ENCODE results near the gene RPS6KA6.

The RPS6KA6 gene

DNA sequence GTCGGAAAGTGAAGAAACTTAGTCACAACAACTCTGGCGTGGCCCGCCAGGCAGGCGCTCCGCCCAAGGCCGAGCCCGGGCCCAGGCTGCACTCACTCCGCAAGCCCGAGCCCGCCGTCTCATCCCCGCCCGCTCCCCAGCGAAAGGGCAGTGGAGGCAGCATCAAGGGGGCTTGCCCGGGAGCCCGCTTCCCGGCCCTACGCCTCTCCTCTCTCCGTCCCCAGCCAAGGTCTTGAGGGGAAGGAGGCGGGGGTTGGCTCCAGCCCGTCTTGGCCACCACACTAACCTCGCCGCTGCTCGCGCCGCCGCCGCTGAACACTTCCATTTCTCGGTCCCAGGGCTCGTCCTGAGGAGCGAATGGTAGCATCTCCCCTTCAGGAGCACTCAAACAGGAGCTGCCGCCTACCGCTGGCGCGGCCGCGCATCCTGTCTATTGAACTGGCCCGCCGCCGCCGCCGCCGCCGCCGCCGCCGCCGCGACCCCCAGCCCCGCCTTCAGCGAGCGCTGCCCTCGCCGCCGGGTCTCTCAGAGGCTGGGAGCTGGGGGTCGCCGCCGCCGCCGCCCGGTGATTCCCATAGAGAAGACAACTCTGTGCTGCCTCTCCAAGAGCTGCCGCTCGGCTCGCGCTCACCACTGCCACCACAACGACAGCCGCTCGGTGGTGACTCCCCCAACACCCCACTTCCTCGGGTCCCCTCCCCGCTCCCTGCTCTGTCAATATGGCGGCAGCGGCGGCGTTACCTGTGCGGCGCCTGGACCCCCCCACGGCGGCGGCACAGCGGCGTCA is at the start of gene RPS6KA6:
Gene RPS6KA6, minus strand, starts transcription at position 667 of the 787 bp plus-strand sequence. Its CDS starts 300 bp downstream, at position 367.
- no peak for DNase-seq

DNA sequence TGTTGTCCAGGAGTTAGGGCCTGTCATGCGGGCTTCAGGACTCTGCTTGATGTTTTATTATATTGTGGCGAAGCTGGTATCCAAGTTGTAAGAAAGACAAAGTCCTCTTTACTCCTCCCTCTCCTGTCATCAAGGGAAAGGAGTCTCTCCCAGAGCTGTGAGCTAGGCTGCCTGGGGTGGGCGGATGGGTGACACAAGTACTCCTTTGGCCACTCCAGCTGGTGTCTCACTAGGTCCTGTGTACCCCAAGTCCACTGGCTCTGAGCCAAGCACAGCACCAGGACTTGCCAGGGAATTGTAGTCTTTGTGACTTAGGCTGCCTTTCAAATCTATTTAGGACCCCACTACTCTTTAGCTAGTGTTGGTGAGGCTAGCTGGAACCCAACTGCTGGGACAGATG is 36.7 kb upstream of the RPS6KA6 start:
- no peak for DNase-seq

DNA sequence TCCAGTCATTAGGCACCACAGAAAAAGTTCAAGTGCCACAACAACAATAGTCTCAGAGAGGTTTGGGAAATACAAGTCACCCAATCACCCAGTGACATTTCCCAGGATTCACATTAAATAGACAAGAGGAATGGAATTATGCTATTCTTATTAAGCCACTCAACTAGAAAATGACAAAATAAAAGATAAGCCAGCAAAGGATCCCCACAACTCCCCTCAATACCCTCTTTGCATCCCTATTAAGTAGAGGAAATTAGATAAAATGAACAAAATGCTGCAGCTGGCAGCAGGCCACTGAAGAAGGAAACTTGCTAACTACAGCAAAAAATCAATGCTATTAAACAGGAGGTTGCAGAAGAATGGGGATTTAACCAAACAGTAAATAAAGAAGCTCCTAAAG is 35.3 kb upstream of the RPS6KA6 start:
- no peak for DNase-seq

DNA sequence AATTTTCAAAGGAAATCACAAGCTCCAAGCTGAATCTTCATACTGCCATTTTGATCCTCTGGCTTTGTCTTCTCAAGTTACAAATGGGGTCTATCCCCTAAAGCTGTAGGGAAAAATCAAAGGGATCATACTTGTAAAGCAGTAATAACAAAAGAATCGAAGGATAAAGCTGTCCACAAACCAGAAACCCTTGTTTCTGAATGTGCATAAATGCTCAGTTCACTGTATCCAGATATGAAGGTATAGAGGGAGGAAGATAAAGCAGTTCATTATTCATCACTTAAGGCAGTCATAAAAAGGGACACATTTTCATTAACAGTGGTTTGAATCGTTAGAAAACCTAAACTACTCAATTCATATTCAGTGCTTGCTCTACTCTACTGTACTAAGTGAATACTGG is 33.2 kb upstream of the RPS6KA6 start:
- DNase-seq, result no peak

DNA sequence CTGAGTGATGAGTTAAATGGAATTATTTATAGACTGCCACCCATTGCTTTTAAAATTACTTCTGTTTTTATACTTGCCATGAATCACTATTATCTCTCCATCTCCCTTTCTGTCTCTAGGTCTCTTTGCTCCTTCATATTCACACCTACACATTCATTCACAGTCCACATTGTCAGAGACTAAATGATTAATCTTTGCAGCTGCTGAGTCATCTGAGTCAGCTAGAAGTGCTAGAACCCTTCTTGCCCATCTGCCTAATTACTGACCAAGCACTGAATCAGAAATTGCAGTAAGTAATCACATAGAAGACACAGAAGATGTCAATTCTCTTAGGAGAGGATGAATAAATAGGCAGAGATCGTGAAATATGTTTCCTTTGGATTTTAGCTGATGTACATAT is 31.6 kb upstream of the RPS6KA6 start:
- DNase-seq, result no peak

DNA sequence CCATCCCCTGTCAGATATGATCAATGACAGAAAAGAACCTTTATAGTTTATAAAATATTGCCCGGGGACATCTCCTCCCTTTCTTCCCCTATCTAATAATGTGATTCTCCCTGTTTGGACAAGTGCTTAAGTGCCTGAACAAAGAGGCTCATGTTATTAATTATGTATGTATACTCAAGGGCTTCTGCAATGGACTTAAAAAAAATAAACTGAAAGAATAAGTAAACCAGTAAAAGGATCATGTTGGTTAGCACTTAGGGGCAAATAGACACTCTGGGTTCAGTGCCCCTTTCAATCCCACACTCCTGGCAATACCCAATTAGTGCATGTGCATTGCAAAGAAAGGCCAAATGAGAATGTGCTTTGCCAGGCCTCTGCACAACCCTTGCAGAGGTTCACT is 30.7 kb upstream of the RPS6KA6 start:
- DNase-seq, result no peak

DNA sequence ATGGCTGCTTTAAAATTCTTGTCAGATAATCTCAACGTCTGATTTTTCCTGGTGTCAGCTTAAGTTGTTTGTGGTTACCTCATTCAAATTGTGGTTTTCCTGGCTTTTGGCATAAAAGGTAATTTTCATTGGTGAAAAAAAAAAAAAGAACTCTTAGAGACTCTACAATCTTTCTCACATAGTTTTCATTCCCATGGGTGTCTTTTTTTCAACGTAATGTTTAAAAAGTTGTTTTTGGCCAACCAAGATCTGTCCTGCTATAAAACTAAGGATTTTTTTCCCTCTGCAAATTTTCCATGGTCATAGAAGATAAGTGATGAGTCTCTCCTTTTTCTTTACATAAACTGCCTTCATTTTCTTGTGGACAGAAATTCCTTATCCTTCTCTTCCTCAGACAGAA is 28.9 kb upstream of the RPS6KA6 start:
- DNase-seq, result no peak

DNA sequence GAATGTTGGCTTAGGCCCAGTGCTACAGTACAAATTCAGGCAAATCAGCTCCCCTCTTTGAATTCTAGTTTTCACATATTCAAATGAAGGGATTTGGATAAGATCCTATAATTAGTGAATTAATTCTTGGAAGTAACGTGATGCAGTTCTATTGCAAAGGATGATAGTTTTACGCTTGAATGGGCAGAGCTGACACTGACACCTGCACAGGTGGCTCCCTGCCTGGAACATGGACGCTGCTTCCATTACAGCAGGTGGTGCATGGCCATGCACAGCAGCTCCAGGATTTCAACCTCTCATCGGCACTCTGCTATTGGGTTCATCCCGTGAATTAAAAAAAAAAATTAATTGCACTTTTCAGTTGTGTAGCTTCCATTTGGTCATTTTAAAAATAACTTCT is 28.4 kb upstream of the RPS6KA6 start:
- no peak for DNase-seq

DNA sequence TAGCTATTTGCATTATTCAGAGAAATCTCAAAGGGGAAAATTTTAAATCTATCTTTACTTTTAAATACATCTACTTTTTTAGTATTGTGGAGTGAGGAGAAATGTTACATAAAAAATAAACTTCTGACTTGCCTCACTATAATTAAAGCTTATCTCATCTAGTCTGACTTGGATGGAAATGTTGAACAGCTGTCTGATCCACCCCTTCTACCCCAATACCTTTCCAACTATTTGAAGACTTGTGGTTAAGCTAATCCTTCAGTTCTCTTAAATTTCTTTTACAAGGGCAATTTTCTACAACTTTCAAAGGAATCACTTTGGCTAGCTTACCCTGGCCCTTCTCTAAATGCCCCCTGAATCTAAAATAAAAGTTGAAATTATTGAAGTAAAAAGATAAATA is 17.3 kb upstream of the RPS6KA6 start:
- DNase-seq, result no peak

DNA sequence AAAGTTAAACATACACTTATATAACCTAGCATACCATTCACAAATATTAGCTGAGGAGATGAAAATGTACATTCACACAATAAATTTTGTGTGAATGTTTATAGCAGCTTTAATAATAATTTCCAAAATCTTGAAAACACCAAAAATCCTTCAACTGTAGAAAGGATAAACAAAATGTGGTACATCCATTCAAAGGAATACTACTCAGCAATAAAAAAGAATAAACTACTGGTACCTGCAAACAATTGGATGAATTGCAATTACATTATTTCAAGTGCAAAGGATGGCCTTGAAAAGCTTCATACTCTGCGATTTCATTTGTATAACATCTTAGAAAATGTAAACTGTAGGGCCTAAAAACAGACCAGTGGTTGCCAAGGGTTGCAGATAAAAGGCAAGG is 11.7 kb upstream of the RPS6KA6 start:
- DNase-seq, result no peak

DNA sequence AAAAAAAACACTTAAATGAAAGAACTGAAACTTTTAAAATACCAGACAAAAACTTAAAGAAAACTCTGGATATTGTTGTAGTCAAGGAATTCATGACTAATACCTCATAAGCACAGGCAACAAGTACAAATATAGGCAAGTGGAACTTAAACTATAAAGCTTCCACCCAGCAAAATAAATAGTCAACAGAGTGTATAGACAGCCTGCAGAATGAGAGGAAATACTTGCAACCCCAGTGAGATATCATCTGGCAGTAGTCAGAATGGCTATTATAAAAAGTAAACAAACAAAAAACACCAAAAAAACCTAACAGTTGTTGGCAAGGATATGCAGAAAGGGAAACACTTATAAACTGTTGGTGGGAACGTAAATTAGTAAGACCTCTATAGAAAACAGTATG is 9.6 kb upstream of the RPS6KA6 start:
- no peak for DNase-seq

DNA sequence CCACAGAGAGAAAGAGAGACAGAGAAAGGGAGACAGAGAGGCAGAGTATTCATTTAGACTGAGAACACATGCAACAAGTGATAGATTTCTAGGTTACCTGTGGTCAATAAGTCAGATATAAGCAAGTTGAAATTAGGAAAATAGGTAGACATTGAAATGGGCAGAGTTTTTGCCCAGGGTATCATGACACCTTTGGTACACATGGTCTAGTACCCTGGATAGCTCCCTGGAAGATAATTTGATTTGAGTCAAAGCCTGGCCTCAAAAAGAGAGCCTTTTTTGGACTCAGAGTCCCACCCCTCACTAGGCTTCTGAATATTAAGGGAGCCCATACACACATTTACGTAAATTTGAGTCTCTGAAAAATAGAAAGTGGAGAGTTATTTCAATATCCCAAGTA is 4.0 kb upstream of the RPS6KA6 start:
- DNase-seq, result no peak

DNA sequence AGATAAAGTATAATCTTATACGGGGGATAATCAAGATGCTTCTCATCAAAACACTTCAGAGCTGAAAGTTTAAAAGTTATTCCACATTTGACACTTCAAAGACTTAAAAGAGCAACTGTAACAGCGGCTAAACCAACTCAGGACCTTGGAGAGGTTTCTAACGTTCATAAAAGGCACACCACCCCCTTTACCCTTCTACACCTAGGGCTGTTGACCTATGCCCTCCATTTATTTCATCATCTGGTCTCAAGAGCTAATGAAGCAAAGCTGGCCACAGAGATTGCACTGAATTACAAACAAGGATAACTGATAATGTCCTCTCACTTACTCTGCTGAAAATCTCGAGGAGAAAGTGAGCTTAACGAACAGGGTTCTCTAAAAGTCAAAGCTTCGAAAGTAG is 1.1 kb upstream of the RPS6KA6 start:
- no peak for DNase-seq

DNA sequence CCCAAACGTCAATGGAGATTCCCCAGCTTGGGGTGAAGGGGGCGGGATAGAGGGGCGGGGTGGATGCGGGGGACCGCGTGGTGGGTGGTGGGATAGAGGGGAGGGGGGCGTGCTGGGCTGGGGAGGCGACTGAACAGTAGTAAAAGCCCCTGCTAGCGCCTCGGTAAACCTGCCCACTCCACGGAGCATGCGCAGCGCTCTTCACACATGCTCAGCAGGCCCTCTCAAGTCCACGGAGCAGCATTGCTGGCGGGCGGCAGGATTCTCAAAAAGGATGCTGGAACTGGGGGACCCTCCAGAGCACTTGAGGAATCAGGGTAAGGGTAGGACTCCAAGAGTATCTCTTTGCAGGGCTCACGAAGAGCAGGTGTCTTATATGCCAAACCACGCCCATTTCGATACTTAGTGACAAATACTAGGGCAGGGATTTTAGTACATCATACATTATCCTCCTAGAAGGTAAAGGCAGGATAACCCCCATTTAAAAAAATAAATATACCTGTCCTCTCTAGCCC is 378 bp upstream of the RPS6KA6 start:
- peak; percentile 1 for DNase-seq

DNA sequence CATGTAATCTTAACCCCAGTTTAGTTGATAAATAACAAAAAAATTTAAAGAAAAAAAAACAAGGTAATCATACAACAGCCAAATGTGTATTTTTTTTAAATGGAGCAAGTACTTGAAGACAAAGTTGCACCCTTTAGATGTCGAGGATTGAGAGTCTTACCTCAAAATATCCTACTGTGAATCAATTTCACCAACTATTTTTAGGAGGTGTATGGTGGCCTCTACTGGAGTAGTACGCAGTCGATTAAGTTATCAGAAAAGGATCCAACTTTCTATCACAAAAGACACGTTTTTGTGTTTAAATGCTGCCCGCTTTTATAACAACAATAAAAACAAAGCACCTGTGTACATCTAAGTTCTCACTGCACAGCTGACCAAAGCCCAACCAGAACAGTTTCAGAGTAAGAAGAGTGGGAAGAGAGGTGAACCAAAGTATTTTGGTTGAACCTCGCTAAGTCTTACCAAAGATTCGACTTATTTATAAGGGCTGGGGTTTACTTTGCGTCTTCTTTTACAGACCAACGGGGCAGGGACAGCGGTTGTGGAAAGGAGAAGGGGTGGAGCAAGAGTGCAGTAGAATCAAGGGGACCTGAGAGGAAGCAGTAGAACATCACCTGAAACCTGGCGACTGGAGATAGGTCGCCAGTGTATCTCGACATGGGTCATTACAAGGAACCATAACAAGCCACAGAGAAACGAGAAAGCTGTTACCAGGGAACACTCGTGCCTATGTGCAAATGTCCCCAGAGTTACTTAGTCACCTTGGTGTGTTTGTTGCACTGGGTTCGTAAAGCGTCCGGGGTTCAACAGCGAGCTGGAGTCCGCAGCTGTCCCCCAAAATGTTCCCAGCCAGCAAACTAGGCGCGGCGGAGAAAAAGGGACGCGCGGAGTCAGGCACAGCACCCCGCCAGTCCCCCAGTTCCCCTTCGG is 1.1 kb downstream of the RPS6KA6 start:
- no peak for DNase-seq

DNA sequence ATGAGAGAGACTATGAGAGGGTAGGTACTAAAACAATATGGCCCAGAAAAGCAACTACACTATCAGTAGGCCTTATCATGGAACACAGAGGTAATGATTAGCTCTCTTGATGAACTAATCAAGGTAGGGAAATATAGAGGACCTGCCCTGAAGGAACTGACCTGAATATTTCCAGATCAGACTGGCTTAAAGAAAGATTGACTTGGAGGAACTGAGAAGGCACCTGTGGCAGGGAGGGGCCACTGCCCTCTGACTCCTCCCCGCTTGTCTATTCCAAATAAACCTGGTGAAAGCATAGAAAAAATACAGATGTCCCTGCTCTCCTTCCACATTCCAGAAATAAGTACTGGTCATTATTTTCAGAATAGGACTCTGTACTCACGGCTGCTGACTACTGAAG is 5.5 kb downstream of the RPS6KA6 start:
- DNase-seq, result no peak

DNA sequence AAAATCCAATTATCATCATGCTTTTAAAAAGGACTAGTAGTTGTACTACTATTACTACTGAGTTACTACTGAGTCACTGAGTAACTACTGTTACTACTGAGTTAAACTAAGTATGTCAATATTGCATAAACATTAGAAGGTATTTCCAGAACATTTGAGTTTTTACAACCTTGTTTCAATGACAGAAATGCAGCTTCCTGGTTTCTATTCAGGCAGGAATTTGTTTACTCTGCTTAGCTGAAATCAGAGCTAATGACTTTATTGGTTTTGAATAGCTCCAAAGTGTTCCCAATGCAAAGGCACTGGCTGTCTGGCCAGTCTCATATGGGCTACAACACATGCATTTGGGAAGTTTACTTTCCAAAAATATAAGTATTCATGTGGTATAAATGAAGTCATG is 12.0 kb downstream of the RPS6KA6 start:
- DNase-seq, result no peak

DNA sequence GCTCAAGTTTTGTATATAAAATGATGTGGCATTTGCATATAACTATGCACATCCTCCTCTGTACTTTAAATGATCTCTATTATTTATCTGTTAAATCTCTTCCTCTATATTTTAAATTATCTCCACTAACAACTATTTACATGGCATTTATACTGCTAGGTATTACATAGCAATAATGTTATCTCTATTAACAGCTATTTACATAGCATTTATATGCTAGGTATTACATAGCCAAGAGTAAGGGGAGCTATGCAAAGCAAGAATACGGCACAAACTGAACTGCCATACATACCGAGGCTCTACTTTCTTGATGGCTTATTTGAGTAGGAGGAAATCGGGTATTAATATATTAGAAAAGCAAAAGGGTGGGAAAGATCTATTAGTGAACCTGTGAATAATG is 12.7 kb downstream of the RPS6KA6 start:
- DNase-seq, result no peak

DNA sequence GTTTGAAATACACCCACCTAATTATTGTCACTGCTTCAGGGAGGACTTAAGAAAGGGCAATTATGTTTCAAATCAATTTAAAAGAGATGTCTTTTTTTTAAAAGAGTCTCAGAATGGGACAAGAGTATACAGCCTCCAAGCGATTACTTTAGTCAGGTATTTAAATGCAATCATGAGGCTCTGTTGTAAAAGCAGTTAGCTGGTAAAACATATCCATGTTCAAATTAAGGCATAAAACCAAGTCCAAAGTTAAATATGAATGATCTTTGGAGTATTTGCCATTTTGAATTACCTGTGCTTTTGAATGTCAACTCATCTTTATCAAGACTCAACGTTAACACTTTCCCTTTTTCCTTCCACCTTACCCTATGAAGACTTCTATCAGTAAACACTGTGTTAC is 13.7 kb downstream of the RPS6KA6 start:
- DNase-seq, result no peak

DNA sequence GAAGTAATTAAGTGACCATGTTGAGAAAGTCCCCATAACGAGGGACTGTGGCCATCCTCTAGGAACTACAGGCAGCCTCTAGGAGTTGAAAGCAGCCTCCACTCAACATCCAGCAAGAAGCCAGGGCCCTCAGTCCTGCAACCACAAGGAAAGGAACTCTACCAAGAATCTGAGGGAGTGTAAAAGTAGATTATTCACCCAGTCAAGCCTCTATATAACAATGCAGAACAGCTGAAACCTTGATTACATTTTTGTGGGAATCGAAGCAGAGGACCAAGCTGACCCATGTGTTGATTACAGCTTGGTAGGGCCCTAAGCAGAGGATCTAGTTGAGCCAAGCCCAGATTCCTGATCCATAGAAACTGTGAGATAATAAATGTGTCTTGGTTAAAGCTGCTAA is 17.1 kb downstream of the RPS6KA6 start:
- no peak for DNase-seq

DNA sequence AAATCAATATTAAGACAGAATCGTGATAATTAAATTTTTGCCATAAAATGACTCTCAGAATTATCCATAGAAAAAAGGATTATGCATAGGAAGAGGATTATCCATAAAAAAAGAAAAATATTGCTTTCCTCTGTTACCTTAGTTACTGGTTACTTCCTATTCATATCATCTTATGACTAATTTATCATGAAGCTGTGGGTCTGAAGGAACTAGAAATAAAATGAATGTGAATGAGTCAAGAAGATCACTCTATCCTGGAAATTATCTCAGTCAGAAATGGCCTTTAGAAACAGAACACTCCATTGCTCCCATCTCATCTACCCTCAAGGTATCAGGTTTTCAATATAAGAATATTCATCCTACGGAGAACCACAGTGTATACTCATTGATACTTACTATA is 19.4 kb downstream of the RPS6KA6 start:
- DNase-seq, result no peak

DNA sequence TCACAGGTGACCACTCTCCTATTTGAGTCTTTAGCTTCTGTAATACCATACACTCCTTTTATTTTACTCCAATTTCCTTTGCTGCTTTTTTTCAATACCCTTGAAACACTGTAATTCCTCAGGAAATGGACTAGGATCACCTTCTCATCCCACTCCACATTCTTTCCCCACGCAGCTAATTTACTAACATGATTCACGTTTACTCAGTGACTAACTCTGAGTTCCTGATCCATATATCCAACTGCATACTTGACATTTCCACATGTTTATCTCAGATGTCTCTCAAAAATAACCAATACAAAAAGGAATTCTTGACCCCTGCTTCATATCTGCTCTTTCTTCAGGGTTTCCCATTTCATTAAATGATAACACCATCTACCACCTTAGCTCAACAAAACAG is 19.9 kb downstream of the RPS6KA6 start:
- no peak for DNase-seq

DNA sequence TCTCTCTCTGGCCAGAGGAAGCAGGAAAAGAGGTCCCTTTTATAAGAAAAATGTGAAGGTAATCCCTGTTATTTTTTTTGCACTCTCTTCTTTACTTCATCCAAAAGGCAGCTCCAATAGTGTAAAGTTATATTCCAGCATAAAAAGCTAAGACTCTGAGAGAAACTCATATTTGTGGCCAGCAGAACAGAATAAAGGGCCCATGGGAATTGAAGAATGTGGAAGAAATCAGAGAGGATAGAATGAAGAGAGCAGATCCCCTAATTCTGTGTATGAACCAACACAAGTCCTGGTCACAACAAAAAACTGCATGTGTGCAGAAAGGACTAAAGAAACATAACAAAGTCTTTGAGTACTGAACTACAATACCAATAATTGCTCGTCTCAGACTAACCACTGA is 22.3 kb downstream of the RPS6KA6 start:
- DNase-seq, result no peak

DNA sequence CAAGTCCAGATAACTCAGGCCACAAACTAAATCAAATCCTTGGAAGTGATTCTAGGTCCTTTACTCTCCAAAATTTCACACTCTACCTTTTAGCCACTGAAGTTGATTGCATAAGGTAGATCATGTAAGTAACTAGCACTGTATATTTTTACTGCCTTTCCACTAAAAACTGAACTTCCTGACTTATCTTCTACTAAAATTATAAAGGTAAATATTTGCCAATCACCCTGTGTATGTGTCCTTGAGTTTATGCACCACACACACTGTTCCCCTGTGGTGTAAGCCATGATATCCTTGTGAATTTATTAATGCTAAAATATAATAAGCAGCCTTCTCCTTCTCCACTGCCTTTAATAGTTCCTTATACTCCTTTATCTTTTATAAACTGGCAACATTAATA is 25.6 kb downstream of the RPS6KA6 start:
- no peak for DNase-seq

Measured in hematopoietic multipotent progenitor cell treated with erythropoietin and hydrocortisone succinate and interleukin-3 and kit ligand, for 6 days (in vitro differentiated cells).